ENCODE data around the gene AGAP1.

The AGAP1 gene

DNA sequence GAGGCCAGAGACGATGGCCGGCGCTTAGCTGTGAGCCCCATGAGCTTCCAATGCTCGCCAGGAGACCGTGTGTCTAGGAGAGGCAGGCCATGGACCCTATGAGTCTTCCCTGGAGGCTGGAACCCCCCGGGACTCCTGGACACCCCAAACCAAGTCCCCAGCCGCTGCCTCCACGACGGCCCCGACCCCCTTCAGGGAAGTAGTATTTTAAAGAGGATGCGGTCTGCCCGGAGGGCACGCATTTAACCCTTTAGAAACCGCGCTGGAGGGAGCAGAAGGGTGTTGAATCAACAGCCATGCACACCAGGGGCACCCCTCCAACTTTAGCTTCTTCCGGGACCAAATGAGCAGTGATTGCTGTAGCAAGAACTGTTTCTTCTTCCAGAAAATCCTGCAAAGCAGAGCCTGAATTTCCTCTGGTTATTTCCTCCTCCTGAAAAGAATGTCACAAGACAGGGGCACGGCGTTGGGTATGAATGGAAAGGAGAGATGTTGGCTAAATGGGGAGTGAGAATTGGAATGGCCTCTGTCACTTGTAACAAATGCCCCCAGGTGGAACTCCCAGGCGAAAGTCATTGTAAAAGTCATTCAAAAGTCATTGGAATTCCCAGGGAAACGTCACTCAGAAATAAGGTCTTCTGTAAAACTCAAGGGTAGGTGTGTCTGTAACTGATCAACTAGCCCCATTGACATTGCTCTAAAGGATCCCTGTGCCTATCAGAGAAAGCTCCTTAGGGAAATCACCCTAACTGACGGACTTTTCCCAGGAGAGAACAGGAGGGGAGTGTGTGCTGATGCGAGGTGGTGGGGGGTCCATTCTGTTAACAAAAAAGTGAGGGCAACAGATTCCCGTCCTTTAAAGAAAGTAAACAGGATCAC, 680.1 kb downstream of the AGAP1 start:
- DNase-seq (ENCODE audit: low read depth), result peak; percentile 36

- DNase-seq (ENCODE audit: low read depth), result no peak
Measured at GRCh38 chr2:236175548-236176150, 681.8 kb downstream of the AGAP1 start.

- peak; percentile 65 for DNase-seq (ENCODE audit: low read depth)
Measured at GRCh38 chr2:236176417-236176816, 682.6 kb downstream of the AGAP1 start.

GRCh38 chr2:236176951-236177350, 683.1 kb downstream of the AGAP1 start:
- no peak for DNase-seq (ENCODE audit: low read depth)

- DNase-seq (ENCODE audit: low read depth), result peak; percentile 53
Measured at GRCh38 chr2:236177604-236177966, 683.7 kb downstream of the AGAP1 start.

DNA sequence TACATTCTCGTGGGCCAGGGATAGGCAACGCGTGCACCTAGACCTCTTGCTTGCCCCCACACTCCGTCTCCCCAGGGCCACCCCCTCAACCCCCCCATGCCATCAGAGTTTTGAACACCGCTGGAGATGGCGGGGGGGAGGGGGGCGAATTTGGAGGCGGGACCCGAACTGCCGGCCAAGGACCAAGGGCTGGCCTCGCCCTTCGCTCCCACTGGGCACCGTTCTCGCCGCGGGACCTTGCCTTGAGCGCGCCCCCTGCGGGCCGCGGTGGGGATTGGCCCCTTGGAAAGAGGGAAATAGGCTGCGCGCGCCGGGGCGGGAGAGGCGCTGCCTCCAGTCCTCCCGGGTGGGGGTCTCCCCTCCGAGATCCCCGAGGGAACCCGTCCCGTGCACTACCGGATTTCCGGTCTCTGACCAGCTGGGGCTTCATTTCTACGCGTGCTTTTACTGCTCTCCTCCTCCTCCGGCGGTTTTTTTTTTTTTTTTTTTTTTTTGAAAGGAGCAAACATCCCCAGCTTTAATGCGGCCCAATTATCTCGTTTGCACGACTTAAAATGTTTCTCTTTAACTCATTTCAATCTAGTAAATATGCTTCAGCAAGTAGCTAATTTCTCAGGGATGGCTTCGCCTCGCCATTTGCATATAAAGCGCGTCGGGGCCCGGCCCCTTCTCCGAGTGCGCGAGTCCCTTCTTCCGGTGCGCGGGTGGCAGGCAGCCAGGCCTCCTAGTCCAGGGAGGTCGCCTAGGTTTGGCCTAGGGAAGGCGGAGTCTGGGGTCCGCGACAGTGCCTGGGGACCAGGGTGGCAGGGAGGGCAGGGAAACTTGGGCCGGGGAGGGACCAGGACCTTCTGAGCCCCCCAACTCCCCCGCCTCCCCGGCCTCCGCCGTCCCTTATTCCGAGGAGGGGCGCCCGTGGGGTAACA, 684.4 kb downstream of the AGAP1 start:
- DNase-seq (ENCODE audit: low read depth), result peak; percentile 76

- peak; percentile 67 for DNase-seq (ENCODE audit: low read depth)
Measured at GRCh38 chr2:236178890-236179235, 685.0 kb downstream of the AGAP1 start.

- peak; percentile 58 for DNase-seq (ENCODE audit: low read depth)
Measured at GRCh38 chr2:236179236-236180075, 685.6 kb downstream of the AGAP1 start.

DNA sequence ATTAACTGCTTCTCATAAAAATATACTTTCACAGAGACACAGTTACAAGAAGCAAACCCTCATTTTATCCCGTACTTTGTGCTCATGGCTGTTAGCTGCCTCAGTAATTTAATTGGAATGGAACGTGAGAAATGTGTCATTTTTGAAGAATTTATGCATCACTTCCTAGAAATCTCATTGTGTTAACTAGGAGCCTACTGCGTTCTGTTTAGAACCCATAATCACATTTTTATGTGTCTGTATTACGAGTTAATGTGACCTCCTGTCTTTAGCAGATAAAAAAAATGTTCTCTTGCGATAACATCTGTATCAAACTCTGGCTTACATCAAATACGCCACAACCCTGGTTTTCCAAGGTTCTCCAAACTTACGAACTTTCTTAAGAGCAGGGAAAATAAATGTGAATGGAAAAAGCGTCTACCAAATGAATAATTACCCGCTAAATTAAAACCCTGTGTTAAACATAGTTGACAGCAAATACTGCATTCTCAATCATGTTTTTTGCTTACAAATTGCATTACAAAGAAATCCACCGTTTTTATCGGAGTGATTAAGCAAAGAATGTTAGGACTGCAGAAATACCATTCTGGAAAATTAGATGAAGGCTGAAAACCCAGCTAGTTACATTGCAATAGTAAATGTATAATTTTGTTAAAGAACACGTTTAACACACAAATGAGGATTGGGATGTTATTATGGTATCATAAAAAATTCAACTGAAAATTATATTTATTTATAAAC, 686.4 kb downstream of the AGAP1 start:
- peak; percentile 92 for DNase-seq (ENCODE audit: low read depth)

- DNase-seq (ENCODE audit: low read depth), result peak; percentile 78
Measured at GRCh38 chr2:236180831-236181453, 687.1 kb downstream of the AGAP1 start.

All from EH (cell line).